ENCODE measurements around the gene MOBP.

DNA sequence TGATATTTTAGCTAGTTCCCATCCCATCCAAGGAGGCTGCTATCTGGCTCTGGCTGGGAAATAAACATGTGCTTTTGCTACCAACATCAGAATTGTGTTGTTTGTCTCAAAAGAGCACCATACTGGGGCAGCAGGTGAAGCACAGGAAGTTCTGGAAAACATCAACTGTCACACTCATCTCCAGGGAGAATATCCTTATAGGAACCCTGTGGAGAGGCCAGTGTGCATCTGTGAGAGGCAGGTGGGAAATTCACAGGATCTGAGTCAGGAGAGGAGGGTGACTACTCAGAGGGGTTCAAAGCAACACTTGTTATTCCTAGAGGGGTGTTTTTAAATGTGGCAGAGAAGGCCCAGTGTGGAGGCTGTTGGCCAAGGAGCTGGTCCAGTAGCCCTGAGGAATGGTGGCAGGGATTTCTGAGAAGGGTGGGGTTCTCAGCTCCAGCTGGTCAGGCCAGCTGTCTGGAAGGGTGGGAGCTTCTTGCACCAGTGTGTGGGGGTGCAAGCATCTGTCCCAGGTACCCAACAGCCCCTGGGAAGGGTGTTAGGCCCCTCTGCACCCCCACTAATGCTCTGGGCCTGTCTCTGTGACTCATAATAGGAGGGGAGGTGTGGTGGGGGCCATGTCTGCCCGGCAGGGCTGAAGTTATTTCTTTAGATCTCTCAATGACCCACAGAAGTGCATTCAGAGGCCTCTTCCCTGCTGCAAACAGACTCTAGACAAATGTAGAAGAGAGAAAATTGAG, 32.3 kb upstream of the MOBP start:
- TF ChIP-seq, protein P1, sequence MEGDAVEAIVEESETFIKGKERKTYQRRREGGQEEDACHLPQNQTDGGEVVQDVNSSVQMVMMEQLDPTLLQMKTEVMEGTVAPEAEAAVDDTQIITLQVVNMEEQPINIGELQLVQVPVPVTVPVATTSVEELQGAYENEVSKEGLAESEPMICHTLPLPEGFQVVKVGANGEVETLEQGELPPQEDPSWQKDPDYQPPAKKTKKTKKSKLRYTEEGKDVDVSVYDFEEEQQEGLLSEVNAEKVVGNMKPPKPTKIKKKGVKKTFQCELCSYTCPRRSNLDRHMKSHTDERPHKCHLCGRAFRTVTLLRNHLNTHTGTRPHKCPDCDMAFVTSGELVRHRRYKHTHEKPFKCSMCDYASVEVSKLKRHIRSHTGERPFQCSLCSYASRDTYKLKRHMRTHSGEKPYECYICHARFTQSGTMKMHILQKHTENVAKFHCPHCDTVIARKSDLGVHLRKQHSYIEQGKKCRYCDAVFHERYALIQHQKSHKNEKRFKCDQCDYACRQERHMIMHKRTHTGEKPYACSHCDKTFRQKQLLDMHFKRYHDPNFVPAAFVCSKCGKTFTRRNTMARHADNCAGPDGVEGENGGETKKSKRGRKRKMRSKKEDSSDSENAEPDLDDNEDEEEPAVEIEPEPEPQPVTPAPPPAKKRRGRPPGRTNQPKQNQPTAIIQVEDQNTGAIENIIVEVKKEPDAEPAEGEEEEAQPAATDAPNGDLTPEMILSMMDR (IDR thresholded peaks at IDR 0.05; ENCODE audit: low read length), result no peak
- TF ChIP-seq EZH2 (IDR thresholded peaks at IDR 0.05; ENCODE audit: borderline replicate concordance, low read length), result no peak
